GM21360 (cell line): Measurements from ENCODE around the gene PLOD3.

ENCODE experiments used
- ATAC-seq: cut with Tn5 transposase; IDR thresholded peaks from one replicate; pipeline ENCODE4 v1.9.1; 2021; ENCODE audit warnings: mild to moderate bottlenecking, moderate library complexity; ENCODE audit not compliant: unreplicated experiment

The PLOD3 gene

DNA sequence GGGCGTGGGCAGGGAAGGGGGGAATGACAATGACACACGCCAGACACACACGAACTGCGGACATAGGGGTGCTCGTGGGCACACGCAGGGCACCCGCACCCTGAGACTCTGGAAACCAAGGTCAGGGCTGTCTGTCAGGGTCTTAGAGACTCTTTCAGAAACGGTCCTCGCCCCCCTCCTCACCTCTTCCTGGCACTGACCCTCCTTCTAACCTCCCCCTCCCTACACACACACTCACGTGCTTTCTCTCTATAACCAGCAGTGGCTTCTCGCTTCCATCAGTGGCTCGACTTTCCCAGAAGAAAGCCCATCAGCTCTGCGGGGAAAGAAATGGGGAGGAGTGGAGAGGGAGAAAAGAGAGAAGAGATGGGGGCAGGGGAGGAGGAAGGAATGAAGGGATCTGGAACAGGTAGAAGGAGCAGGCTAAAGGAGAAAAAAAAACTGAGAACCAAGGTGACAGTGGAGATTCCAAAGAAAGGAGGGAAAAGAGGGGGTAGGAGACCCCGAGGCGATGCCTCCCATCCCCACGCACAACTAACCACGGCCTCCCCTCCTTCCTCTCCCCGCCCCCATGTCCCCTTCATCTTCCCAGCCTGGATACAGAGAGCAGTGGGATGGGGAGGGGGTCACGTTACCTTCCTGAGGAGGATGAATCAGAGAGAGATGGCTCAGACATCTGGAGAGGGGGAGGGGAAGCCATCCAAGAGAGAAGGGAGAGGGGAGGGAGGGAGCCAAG lies 50.3 kb downstream of the PLOD3 start:
- ATAC-seq: no peak

DNA sequence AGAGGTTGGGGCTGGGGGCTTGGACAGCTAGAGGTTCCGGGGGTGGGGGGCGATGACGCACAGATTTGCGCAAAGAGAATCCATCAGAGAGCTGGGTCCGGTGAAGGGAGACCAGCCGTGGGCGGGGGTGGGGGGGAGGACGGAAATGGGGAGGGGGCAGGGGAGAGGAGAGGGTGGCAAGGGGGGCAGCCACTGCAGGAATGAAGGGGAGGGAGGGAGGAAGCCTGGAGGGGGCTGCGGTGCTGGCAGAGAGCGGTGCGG lies 50.8 kb downstream of the PLOD3 start:
- ATAC-seq: no peak

DNA sequence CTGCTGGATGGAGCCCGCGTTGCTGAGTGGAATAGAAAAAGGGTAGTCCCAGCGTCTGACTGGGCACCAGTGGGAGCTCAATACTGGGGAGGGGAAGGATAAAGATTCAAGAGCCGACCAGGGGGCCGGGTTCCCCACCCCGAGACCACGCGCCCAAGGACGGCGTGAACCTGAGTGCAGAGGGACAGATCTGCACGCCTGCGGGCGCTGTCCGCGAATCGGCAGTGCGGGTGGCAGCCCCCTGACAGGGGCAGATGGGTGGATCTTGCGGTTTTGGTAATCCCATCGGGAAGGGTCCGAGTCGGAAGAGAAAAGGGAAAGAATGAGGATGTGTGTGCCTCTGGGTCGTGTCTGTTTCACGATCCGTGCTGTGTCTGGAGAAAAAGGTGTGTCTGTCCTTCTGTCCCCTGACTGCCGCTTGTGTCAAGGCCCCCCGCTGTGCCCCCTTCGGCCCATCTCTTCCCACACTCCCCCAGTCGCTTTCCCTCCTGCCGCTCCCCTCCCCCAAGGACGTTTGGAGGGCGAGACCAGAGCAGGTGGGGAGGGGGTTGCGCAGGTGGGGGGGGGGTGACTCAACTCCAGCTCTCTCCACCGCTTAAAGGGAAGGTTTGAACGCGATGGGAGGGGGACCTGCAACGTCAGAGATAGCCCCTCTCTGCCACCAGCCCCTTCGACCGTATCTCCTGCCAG lies 51.3 kb downstream of the PLOD3 start:
- no peak for ATAC-seq

DNA sequence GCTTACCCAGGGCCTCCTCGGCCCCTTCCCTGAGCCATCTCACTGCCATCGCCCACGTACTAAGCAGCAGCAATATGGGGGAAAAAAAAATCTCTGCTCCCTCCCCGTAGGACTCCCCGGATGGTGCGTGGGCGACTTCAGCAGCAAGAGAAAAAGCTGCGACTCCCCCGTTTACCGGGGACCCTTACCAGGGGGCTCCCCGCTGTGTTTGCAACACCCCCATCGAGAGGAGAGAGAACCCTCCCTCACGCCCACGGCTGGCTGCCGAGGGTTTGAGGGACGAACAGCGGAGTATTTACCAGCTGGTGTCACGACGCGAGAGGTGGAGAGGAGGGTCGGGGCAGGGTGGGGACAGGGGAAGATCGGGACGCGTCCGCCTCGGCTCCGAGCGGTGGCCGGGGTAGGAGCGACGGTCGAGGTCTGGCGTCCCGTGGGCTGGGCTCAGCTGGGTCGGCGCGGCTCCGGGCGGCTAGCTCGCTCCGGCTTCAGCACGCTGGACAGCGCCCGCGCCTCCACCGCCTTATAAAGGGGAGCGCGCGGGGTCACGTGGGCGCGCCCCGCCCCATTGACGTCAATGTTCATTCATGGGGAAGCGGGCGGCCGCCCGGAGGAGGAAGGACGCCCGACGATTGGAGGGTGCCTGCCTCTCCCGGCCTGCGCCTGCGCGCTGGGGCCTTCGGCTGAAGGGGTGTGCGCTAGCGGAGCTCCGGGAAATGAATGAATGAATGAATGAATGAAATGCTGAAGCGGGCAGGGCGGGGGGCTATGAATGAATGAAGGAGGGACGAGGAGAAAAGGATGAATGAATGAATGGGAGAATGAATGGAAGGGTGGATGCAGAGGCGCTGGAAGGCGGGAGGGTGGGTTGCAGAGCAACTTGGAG lies 52.1 kb downstream of the PLOD3 start, which contains the start of gene VGF:
TSS of gene VGF (minus strand) at position 495 of the 883 bp plus-strand sequence. CDS start 726 bp downstream, outside the sequence.
- peak; percentile 60 for ATAC-seq

DNA sequence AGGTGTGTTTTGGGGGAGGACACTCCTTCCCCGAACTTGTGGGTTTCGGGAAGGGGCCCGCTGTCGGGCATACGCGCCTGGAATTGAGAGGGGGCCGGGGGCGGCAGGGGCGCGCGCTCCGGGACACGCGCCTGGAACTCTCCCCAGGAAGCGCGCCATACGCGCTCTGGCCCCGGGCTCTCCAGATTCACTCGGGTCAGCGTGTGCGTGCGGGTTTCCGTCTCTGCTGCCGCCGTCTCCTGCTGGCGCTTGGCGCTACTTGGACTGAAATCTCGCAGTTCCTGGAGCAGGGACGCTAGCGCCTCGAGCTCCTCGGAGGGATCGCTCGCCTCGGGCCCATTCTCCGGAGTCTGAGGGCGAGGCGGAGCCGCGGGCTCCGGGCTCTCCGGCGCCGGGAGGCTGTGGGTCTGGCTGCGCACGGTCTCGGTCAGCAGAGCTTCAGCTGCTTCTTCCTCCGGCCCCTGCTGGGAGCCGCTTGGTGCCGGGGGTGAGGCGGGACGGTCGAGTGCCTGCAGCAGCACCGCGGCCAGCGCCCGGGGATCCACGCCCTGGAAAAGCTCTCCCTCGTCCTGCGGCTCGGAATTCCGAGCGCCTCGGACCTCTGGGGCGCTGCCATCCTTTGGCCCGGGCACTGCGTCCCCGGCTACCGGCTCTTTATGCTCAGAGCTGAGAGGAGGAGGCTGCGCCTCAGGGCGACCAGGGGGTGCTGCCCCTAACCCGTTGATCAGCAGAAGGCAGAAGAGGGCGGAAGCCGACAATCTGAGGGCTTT lies 53.1 kb downstream of the PLOD3 start:
- ATAC-seq: no peak

DNA sequence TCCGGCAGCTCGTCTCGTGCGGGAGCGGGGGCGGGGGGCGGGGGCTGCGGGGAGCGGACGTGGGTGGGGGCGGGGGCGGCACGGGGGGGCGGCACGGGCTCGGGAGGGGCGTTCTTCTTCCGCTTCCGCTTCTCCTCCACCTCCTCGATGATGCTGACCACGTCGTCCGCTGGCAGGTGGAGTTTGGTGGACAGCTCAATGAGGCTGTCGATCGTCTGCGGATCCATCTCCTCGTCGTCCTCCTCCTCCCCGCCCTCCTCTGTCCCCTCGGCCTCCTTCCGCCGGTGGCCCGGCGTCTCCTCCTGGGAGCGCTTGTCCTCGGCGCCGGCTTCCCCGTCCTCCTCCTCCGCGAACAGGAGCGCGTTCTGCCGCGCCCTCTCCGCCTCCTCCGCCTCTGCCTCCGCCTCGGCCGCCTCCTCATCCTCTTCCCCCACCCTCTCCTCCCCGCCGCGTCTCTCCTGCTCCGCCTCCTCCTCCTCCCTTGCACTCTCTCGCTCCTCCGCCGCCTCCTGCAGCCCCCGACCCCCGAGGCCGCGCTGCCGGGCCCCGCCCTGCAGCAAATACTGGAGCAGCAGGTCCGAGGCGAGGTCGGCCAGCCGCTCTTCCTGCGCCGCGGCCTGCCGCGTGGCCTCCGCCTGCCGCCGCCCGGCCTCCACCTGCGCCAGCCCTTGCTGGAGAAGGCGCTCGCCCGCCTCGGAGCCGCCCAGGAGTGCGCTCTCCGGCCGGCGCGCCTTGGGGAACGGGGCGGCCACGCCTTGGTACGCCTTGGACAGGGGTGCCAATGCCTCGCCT lies 53.9 kb downstream of the PLOD3 start:
- ATAC-seq: no peak

DNA sequence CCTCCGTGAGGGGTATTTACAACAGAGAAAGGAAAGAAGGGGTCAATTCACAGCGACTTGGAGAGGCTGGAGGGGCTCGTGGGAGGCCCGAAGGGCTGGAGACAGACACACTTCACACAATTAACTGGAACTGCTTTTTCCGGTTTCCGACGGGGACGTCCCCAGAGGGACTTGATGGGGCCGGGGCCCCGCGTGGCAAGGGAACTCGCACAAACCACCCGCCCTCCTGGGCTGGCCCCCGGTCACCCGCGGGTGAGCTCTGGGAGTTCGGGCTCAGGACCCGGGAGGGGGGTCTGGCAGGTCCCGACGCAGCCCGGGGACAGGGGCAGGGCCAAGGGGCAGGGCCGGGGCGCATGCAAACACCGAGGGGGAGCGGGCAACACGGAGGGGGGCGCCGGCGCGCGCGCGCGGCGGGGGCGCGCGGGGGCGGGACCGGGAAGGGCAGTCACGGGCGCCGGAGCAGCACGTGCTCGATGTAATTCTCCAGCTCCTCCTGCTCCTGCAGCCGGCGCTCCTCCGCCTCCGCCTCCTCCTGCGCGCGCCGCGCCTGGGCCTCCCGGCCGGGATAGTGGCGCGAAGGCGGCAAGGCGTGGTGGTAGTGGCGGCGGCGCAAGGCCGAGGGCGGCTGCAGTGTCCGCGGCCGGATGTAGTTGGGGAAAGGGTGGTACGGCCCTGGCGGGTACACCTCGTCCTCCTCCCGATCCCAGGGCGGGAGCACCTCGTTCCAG lies 54.7 kb downstream of the PLOD3 start:
- no peak for ATAC-seq

DNA sequence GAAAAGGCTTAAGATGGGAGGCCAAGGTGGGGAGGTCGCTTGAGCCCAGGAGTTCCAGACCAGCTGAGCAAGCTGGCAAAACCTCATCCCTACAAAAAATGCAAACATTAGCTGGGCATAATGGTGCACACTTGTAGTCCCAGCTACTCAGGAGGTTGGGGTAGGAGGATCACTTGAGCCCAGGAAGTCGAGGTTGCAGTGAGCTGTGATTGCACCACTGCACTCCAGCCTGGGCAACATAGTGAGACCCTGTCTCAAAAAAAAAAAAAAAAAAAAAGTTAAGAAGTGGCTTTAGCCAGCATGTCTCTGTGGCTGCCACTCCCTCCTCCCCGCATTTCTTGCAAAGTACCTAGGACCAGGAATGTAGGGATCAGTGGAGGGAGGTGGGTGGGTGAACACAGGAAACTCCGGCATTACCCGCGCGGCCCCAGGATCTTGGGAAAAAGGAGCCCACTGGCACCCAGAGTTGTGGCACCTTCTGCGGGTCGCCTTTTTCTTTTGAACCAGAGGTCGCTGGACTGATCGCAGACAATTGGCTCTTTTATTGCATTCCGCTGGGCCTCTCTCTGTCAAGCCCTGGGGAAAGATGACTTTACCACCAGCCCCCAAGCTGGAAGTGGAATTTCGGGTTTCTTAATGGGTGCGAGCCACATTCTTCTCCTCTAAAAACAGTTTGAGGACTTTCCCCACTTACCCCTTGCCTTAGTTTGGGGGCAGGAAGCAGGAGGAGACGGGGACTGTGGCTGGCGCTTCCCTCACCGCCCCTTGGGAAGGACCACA lies 55.5 kb downstream of the PLOD3 start:
- no peak for ATAC-seq

DNA sequence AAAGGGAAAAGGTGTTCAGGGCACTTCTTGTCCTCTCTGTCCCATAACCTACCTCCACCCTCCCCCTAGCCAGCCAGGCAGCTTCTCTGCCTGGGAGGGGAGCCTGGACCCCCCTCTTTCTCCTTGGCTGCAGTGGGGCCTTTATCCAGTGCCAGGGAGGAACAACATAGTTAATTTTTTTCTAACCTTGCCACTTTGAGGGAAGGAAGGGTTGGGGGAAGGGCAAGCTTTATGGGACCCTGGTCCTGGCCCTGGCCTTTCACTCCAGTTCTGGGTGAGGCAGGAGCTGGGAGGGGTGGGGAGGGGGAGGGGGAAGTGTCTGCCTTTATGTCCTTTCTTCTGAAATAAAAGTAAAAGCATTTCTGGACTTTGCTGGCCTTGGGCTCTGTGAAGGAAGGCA lies 56.5 kb downstream of the PLOD3 start:
- no peak for ATAC-seq

DNA sequence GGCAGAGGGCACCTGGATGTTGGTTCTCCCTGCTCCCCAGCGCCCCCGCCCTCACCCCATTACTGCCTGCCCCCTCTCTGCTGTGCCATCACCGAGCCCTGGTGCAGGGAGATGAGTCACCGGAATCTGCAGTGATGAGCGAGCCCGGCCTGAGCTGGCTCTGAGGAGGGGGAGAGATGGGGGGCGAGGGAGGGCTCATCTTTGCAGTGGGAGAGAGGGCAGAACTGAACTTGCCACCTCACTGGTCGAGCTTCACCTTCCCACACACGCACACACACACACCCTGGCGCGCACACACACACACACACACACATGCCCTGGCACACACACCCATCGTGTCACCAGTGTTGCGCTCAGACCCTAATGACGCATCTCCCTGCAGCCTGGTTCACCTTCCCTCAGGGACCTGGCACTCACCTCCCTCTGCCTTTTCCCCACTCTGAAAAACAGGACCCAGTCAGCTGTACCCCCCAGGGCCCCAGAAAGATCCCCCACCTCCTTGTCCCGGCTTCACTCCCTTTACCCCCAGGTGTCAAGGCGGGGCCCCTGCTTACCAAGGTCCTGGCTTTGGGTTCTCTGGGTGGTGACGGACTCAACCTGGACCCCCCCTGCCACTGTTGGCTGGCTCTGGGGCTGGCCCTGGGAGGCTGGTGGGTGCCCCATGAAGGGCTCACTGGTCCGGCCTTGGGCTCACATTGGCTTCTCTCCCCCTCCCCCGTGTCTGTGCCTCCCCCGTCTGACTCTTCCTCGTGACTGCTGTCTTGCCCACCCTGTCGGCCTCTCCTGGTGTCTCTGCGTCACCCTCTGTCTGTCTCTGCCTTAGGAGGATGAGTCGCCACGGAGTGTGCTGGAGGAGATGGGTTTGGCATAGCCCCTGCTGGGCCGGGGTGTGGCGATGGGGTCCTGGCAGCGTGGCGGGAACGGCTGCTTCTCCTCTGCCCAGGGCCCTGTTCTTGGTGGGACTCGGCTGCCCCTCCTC lies 57.4 kb downstream of the PLOD3 start:
- ATAC-seq: no peak

DNA sequence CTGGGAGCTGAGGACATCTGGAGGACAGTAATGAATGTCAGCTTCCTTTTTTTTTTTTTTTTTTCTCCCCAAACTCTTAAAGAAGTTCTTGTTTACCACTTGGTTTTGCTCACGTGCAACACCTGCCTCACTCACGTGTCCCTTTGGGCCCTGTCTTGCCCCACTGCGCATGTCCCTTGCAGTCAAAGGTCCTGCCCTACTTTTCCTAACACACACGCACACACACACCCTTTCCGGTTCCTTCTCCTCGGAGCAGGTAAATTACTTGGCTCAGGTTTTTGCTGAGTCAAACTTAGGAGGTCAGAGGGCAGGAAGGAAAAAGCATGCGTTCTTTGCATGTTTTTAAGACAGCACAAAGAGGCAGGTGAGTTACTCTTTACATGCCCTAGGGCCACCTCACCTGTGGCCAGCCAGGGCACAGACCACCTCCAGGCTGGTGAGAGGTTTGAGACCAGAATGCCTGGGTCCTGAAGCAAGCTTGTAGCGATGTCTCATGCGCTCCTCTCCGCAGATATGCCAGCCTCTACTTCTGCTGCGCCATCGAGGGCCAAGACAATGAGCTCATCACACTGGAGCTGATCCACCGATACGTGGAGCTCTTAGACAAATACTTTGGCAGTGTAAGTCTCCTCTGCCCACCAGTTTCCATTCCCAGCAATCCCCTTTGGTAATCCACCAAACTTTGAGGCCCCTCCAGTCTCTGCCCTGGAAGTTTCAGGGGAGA lies 60.4 kb downstream of the PLOD3 start:
- ATAC-seq: no peak

DNA sequence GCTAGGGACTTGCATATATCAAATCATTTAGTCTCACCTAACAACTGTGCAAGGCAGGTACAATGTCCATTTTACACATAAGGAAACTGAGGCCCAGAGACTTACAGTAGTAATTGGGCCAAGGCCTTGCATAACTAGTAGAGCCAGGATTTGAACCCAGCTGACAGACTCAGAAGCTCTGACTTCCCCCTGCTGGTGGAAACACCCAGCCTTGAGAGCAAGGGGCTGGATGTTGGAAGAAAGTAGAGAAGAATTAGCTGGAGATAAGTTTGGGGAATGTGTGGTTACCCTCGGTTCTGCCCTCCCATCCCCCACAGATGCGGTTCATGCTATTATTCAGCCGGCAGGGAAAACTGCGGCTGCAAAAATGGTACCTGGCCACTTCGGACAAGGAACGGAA lies 61.1 kb downstream of the PLOD3 start:
- no peak for ATAC-seq
